Measurements from ENCODE around the gene NCOR1. TPM values are rescaled to one million over a fixed set of nuclear protein-coding genes. Genes with fewer than 3 reads are reported as not detected.

The NCOR1 gene
- polyA plus RNA-seq, 3 donors: 23.2 to 47.0 (median 37.9) TPM

DNA sequence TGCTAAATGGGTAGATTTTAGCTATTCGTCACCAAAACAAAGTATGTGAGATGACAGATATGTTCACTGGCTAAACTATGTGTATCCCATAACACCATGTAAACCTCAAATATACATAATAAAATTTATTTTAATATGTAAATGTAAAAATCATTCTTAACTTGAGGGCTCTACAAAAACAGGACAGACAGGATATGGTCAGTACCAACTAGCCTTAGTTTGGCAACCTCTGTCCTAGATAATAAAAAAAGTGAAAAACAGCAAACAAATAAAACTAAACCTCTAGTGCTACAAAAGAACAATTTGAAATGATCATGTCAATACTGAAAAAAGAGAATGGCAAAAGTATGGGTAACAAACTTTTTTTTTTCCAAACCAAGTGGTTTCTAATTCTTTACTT lies 33.8 kb downstream of the NCOR1 start:
- intact Hi-C loops (cut with micrococcal nuclease): no loop called here
- Mint-ChIP-seq H3K27ac (peak overlapping the region in 1 of 7 donors; percentile 32), H3K4me3 (no peak overlapping the region), H3K36me3 (peaks cover 53 to 64% of the 10 kb centered on the region in 2 donors), H3K27me3 (ENCODE audit: low read depth in 3 of 3) (no peaks in the 10 kb centered on the region), H3K4me1 (peaks cover 1% of the 10 kb centered on the region), H3K9me3 (no peaks in the 10 kb centered on the region)
- WGBS (ENCODE audit: insufficient coverage): no CpG with 5 or more reads among the region's 1 CpG
- Histone ChIP-seq H3K27ac (ENCODE audit: low read depth in 1 of 2, low read length in 2 of 2) (no peak overlapping the region), H3K4me3 (replicated peaks in 1 of 3; ENCODE audit: low read depth in 2 of 3, low read length in 3 of 3) (no peak overlapping the region), H3K36me3 (replicated peaks in 1 of 2; ENCODE audit: control insufficient read depth in 1 of 2, insufficient read depth in 2 of 2, low read length in 2 of 2) (peaks cover 30 to 66% of the 10 kb centered on the region in 2 donors), H3K79me2 (ENCODE audit: insufficient read depth, low read length) (peaks cover 91% of the 10 kb centered on the region), H3K4me2 (replicated peaks; ENCODE audit: extremely low read depth, low read length, poor library complexity, severe bottlenecking) (no peak overlapping the region), H3K27me3 (ENCODE audit: control insufficient read depth in 2 of 2, insufficient read depth in 2 of 2, low read length in 2 of 2) (no peaks in the 10 kb centered on the region), H4K20me1 (ENCODE audit: insufficient read depth, low read length) (peaks cover 88% of the 10 kb centered on the region), H3K4me1 (ENCODE audit: control insufficient read depth in 1 of 2, insufficient read depth in 2 of 2, low read length in 2 of 2) (no peaks in the 10 kb centered on the region), H3K9me3 (replicated peaks in 1 of 2; ENCODE audit: control insufficient read depth in 1 of 2, insufficient read depth in 1 of 2, low read length in 2 of 2) (no peaks in the 10 kb centered on the region), H2AFZ (ENCODE audit: insufficient read depth, low read depth, low read length, poor library complexity, severe bottlenecking) (no peak overlapping the region), H3K9ac (ENCODE audit: insufficient read depth, low read length, poor library complexity, severe bottlenecking) (no peak overlapping the region)
- TF ChIP-seq, protein P1, sequence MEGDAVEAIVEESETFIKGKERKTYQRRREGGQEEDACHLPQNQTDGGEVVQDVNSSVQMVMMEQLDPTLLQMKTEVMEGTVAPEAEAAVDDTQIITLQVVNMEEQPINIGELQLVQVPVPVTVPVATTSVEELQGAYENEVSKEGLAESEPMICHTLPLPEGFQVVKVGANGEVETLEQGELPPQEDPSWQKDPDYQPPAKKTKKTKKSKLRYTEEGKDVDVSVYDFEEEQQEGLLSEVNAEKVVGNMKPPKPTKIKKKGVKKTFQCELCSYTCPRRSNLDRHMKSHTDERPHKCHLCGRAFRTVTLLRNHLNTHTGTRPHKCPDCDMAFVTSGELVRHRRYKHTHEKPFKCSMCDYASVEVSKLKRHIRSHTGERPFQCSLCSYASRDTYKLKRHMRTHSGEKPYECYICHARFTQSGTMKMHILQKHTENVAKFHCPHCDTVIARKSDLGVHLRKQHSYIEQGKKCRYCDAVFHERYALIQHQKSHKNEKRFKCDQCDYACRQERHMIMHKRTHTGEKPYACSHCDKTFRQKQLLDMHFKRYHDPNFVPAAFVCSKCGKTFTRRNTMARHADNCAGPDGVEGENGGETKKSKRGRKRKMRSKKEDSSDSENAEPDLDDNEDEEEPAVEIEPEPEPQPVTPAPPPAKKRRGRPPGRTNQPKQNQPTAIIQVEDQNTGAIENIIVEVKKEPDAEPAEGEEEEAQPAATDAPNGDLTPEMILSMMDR (IDR thresholded peaks at IDR 0.05): no peak
- no peak for DNase-seq

DNA sequence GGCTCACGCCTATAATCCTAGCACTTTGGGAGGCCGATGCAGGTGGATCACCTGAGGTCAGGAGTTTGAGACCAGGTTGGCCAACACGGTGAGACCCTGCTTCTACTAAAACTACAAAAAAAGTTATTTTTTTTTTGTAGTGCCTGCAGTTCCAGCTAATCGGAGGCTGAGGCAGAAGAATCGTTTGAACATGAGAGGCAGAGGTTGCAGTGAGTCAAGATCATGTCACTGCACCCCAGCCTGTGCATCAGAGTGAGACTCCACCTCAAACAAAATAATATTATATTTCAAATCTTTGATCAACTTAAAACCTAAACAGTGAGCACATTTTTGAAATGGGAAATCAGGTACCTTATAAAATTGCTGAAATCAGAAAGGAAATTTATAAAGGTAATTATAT lies 36.5 kb downstream of the NCOR1 start:
- Mint-ChIP-seq H3K27ac (no peak overlapping the region), H3K27me3 (ENCODE audit: low read depth in 3 of 3) (no peaks in the 10 kb centered on the region), H3K4me3 (no peak overlapping the region), H3K36me3 (peaks cover 27 to 41% of the 10 kb centered on the region in 2 donors), H3K4me1 (no peaks in the 10 kb centered on the region), H3K9me3 (no peaks in the 10 kb centered on the region)
- H3K27me3 ChIP-seq (ENCODE audit: control insufficient read depth in 2 of 2, insufficient read depth in 2 of 2, low read length in 2 of 2): no peaks in the 10 kb centered on the region
- no peak overlapping the region for H3K4me3 ChIP-seq (replicated peaks in 1 of 3; ENCODE audit: low read depth in 2 of 3, low read length in 3 of 3)
- DNase-seq: no peak
- 100% methylated on average over 3 of the region's 5 CpGs for WGBS (ENCODE audit: insufficient coverage)
- H3K79me2 ChIP-seq (ENCODE audit: insufficient read depth, low read length): peaks cover 88% of the 10 kb centered on the region
- H4K20me1 ChIP-seq (ENCODE audit: insufficient read depth, low read length): peaks cover 89% of the 10 kb centered on the region
- no peaks in the 10 kb centered on the region for H3K4me1 ChIP-seq (ENCODE audit: control insufficient read depth in 1 of 2, insufficient read depth in 2 of 2, low read length in 2 of 2)
- no peak overlapping the region for H3K9ac ChIP-seq (ENCODE audit: insufficient read depth, low read length, poor library complexity, severe bottlenecking)
- no peaks in the 10 kb centered on the region for H3K9me3 ChIP-seq (replicated peaks in 1 of 2; ENCODE audit: control insufficient read depth in 1 of 2, insufficient read depth in 1 of 2, low read length in 2 of 2)
- H3K4me2 ChIP-seq (replicated peaks; ENCODE audit: extremely low read depth, low read length, poor library complexity, severe bottlenecking): no peak overlapping the region
- intact Hi-C loops (cut with micrococcal nuclease): no loop called here
- H3K27ac ChIP-seq (ENCODE audit: low read depth in 1 of 2, low read length in 2 of 2): no peak overlapping the region
- H2AFZ ChIP-seq (ENCODE audit: insufficient read depth, low read depth, low read length, poor library complexity, severe bottlenecking): no peak overlapping the region
- H3K36me3 ChIP-seq (replicated peaks in 1 of 2; ENCODE audit: control insufficient read depth in 1 of 2, insufficient read depth in 2 of 2, low read length in 2 of 2): peaks cover 13 to 45% of the 10 kb centered on the region in 2 donors
- TF ChIP-seq, protein P1 (IDR thresholded peaks at IDR 0.05): no peak

All from CD14-positive monocyte (primary cell).